Uterus (tissue), 4 donors: ENCODE measurements around the gene GCSAM. TPM values are rescaled to one million over a fixed set of nuclear protein-coding genes. Genes with fewer than 3 reads are reported as not detected.

ENCODE experiments used
- DNase-seq, 2 donors: peaks; one replicate each; pipeline ENCODE4 v3.0.0-alpha.2; 2019 to 2020
- H3K27ac ChIP-seq, 2 donors: fragments of 200-600 bp; sonication (generic); 1 replicate in 1 of 2; 2 replicates in 1 of 2; pipeline ENCODE4 v1.5.1; 2016 to 2018
- H3K27me3 ChIP-seq, 2 donors: fragments of 200-600 bp; sonication (generic); one replicate each; pipeline ENCODE4 v1.5.1; 2018 to 2019; ENCODE audit warnings: control low read depth in 1 of 2
- H3K36me3 ChIP-seq, 2 donors: fragments of 200-600 bp; sonication (generic); one replicate each; pipeline ENCODE4 v1.5.1; 2019; ENCODE audit warnings: control low read depth in 1 of 2
- H3K4me1 ChIP-seq, 2 donors: fragments of 200-600 bp; sonication (generic); one replicate each; pipeline ENCODE4 v1.5.1; 2018 to 2019; ENCODE audit warnings: control low read depth in 1 of 2
- H3K4me3 ChIP-seq, 2 donors: fragments of 200-600 bp; sonication (generic); 1 replicate in 1 of 2; 2 replicates in 1 of 2; pipeline ENCODE4 v1.5.1; 2018 to 2019; ENCODE audit warnings: mild to moderate bottlenecking in 1 of 2
- H3K9me3 ChIP-seq, 2 donors: fragments of 200-600 bp; sonication (generic); one replicate each; pipeline ENCODE4 v1.5.1; 2019; ENCODE audit warnings: control low read depth in 1 of 2
- POLR2A ChIP-seq, 2 donors: fragments of 450-650 bp; IDR thresholded peaks; one replicate each; pipeline ENCODE4 v1.6.1; 2016; ENCODE audit warnings: antibody characterized with exemption in 2 of 2, mild to moderate bottlenecking in 1 of 2, moderate library complexity in 1 of 2
- intact Hi-C: fragments of 100-400 bp; cut with DNase I; formaldehyde crosslinking; loops from one replicate; pipeline ENCODE4 v1.15.1; 2023; ENCODE audit warnings: low total_unique reads
- total RNA-seq, 4 donors: library from RNA; depleted of rRNA in 3 of 4; stranded (reverse); fragments of >200 nt in 3 of 4; gene quantifications; one replicate each; pipeline versions ENCODE4 v1.1.0 to v1.2.4, GENCODE V29; 2014 to 2023
- TF ChIP-seq, protein P1 (sequence below), 4 experiments: fragments of 200-600 bp in 2 of 4; fragments of 450-650 bp in 2 of 4; sonication (generic) in 2 of 4; IDR thresholded peaks; one replicate each; pipeline ENCODE4 v1.5.1; 2016 to 2019; ENCODE audit warnings: antibody characterized with exemption in 4 of 4, mild to moderate bottlenecking in 2 of 4, moderate library complexity in 1 of 4
- donor health status: DM: yes; HTN: yes; CAD: no.

Gene GCSAM
- total RNA-seq, 4 donors from 2014 or later, result 0.14 TPM; not detected in 3

DNA sequence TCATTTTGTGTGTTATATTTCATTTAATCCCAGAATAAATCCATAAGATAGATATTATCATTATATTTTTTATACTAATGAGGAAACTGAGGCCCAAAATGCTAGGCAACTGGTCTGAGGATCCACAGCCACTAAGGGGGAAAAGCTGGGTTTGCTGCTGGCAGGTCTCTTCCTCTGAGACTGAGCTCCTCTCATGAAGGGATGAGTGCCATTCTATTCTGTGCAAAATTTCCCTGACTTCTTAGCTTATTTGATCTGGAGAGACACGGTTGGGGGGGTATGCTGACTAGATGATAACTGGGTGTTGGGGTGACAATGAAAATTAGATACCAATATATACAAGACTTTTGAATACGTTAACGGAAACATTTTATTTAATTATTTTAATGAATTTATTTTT is 1.9 kb downstream of the GCSAM start:
- intact Hi-C loops, result no loop called here
- Histone ChIP-seq H3K27me3 (no peaks in the 10 kb centered on the region), H3K36me3 (no peaks in the 10 kb centered on the region), H3K9me3 (no peaks in the 10 kb centered on the region), H3K27ac (no peak overlapping the region), H3K4me1 (no peaks in the 10 kb centered on the region), H3K4me3 (no peak overlapping the region)
- DNase-seq, result no peak
- TF ChIP-seq POLR2A (IDR thresholded peaks at IDR 0.05), result no peak
- TF ChIP-seq, protein P1, sequence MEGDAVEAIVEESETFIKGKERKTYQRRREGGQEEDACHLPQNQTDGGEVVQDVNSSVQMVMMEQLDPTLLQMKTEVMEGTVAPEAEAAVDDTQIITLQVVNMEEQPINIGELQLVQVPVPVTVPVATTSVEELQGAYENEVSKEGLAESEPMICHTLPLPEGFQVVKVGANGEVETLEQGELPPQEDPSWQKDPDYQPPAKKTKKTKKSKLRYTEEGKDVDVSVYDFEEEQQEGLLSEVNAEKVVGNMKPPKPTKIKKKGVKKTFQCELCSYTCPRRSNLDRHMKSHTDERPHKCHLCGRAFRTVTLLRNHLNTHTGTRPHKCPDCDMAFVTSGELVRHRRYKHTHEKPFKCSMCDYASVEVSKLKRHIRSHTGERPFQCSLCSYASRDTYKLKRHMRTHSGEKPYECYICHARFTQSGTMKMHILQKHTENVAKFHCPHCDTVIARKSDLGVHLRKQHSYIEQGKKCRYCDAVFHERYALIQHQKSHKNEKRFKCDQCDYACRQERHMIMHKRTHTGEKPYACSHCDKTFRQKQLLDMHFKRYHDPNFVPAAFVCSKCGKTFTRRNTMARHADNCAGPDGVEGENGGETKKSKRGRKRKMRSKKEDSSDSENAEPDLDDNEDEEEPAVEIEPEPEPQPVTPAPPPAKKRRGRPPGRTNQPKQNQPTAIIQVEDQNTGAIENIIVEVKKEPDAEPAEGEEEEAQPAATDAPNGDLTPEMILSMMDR (IDR thresholded peaks at IDR 0.05), result no peak

DNA sequence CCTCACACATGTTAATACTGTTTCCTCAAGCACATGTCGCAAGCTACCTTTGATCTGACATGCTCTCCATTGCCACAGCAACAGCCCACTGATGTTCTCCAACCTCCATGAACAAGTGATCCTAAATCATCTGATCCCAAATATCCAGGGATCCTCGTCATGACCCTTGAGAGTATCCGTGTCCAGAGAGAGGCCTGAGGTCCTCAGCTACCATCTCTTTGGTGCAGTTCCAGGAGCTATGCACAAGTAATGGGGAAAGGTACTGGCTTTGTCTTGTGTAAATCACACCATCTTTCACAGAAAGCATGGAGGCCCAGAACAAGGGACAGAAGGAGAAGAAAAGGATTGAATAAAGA is 2.4 kb downstream of the GCSAM start:
- Histone ChIP-seq H3K36me3 (no peaks in the 10 kb centered on the region), H3K27ac (no peak overlapping the region), H3K4me3 (no peak overlapping the region), H3K9me3 (no peaks in the 10 kb centered on the region), H3K4me1 (no peaks in the 10 kb centered on the region), H3K27me3 (no peaks in the 10 kb centered on the region)
- DNase-seq, result no peak
- intact Hi-C loops, result no loop called here
- no peak for TF ChIP-seq POLR2A (IDR thresholded peaks at IDR 0.05)
- TF ChIP-seq, protein P1 (IDR thresholded peaks at IDR 0.05), result no peak

DNA sequence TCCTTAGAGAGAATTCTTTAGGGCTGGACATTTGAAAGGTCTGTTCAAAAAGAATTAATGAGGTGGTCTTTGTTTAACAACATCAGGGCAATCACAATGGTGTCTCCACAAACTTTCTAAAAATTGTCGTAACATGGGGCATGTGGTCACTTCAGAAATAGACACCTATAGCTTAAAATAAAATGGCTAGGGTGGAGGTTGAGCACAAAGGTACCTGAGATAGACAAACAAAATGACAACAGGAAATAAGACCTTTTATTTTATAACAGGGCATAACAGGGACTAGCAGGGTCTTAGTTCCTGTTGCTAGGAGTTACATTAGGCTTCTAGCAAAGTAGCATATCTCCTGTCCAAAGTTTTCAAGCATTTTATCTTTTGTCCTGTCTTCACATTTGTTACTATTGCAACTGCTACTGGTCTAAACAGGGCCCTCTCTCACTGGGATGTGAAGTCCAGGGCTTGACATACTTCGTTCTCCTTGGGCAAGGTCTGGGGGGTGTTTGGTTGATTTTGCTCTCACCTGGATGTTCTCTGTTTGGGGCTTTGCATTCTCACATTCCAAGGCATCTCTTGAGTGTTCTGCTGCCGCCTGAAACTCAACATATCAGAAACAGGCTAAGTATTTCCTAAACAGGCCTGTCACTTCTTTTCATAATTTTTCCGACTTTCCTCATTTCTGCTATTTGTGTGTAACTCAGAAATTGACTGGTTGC is 3.0 kb downstream of the GCSAM start:
- TF ChIP-seq, protein P1 (IDR thresholded peaks at IDR 0.05), result no peak
- no peak for TF ChIP-seq POLR2A (IDR thresholded peaks at IDR 0.05)
- no peak for DNase-seq
- H3K9me3 ChIP-seq, result no peaks in the 10 kb centered on the region
- H3K4me1 ChIP-seq, result no peaks in the 10 kb centered on the region
- H3K27ac ChIP-seq, result no peak overlapping the region
- no peak overlapping the region for H3K4me3 ChIP-seq
- H3K36me3 ChIP-seq, result no peaks in the 10 kb centered on the region
- H3K27me3 ChIP-seq, result no peaks in the 10 kb centered on the region
- intact Hi-C loops, result no loop called here

DNA sequence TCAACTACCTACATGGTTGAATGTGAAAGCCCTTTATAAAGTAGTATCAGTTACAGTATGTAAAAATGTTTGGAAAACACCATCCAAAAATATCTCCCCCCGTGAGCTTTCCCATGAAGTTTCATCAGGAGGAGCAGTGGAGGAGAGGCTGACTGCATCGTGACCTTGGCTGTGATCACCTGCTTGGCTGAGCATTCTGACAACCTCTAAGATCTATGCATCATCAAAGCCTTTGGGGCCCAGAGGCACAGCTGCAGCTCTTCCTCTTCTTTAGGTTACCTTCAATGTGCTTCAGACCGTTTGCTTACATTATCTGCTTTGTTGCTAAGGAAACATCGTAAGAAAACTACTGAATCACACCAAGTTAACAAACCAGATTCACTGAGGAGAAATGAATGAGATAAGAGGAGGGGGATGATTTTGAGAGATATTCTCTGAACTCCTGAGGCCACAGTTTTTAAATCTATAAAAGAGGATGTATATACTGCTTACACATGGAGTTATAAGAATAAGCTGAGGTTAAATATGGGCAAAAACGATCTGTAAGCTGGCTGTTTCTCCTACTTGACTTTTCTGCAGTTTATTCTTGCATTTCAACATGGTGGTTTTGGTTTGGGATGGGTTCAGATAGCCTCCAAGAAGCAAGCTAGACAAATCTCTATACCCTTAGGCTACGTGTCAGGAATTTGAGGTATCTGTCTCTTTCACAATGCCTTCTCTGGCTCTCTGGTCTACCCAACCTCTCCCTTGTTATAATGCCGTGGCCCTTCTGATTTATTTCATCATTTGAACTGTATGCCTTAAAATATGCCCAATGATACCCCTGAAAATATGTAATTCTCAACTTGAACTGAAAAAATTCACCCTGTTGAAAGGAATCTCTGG is 4.0 kb downstream of the GCSAM start:
- H3K27me3 ChIP-seq, result no peaks in the 10 kb centered on the region
- no peaks in the 10 kb centered on the region for H3K36me3 ChIP-seq
- no peaks in the 10 kb centered on the region for H3K9me3 ChIP-seq
- TF ChIP-seq, protein P1 (IDR thresholded peaks at IDR 0.05), result no peak
- TF ChIP-seq POLR2A (IDR thresholded peaks at IDR 0.05), result no peak
- intact Hi-C loops, result no loop called here
- no peaks in the 10 kb centered on the region for H3K4me1 ChIP-seq
- H3K4me3 ChIP-seq, result no peak overlapping the region
- no peak overlapping the region for H3K27ac ChIP-seq
- DNase-seq, result no peak
